HG03139 (cell line): ENCODE data around the gene PCYT1A.
"Not testable (repeated sequence)": the region's sequence is repeated elsewhere in the genome, so short reads cannot be mapped to it uniquely, and the experiment has no call there.

ENCODE experiments used
- ATAC-seq: cut with Tn5 transposase; IDR thresholded peaks from one replicate; pipeline ENCODE4 v1.9.1; 2021; ENCODE audit not compliant: unreplicated experiment

The PCYT1A gene

GRCh38 chr3:196193736-196194541, 93.6 kb downstream of the PCYT1A start:
- no peak for ATAC-seq

GRCh38 chr3:196193133-196193735, 94.3 kb downstream of the PCYT1A start:
- no peak for ATAC-seq

GRCh38 chr3:196192524-196193051, 94.9 kb downstream of the PCYT1A start:
- ATAC-seq = no peak

- no peak for ATAC-seq
Observed at GRCh38 chr3:196192036-196192523, 95.4 kb downstream of the PCYT1A start.

GRCh38 chr3:196189566-196190347, 97.8 kb downstream of the PCYT1A start:
- no peak for ATAC-seq

- ATAC-seq = peak; percentile 41
Observed at GRCh38 chr3:196186651-196187573, 100.6 kb downstream of the PCYT1A start.

GRCh38 chr3:196184881-196185280, 102.6 kb downstream of the PCYT1A start:
- no peak for ATAC-seq

- ATAC-seq = not testable (repeated sequence)
Observed at GRCh38 chr3:196184169-196184432, 103.4 kb downstream of the PCYT1A start.

- ATAC-seq = no peak
Observed at GRCh38 chr3:196181127-196181546, 106.4 kb downstream of the PCYT1A start.

GRCh38 chr3:196180346-196180745, 107.2 kb downstream of the PCYT1A start:
- no peak for ATAC-seq
